Stomach (tissue), 4 donors: Measurements from ENCODE around the gene NT5DC3.

ENCODE experiments used
- CTCF ChIP-seq, 7 experiments: fragments of 450-650 bp in 4 of 7; fragments of 200-600 bp in 3 of 7; sonication (generic) in 3 of 7; IDR thresholded peaks; one replicate each; pipeline ENCODE4 v1.5.1; 2016 to 2019; ENCODE audit warnings: antibody characterized with exemption in 7 of 7, control low read depth in 2 of 7, mild to moderate bottlenecking in 1 of 7
- EP300 ChIP-seq: sonication (generic); formaldehyde crosslinking; IDR thresholded peaks from one replicate; pipeline ENCODE4 v1.6.1; 2017; ENCODE audit warnings: antibody characterized with exemption
- POLR2A ChIP-seq, 4 donors: fragments of 450-650 bp; IDR thresholded peaks; one replicate each; pipeline ENCODE4 v1.6.1; 2016; ENCODE audit warnings: antibody characterized with exemption in 4 of 4, control low read depth in 2 of 4, mild to moderate bottlenecking in 1 of 4, moderate library complexity in 1 of 4
- POLR2AphosphoS5 ChIP-seq, 3 donors: sonication (generic); formaldehyde crosslinking; IDR thresholded peaks; one replicate each; pipeline ENCODE4 v1.6.1; 2016; ENCODE audit warnings: antibody characterized with exemption in 3 of 3

DNA sequence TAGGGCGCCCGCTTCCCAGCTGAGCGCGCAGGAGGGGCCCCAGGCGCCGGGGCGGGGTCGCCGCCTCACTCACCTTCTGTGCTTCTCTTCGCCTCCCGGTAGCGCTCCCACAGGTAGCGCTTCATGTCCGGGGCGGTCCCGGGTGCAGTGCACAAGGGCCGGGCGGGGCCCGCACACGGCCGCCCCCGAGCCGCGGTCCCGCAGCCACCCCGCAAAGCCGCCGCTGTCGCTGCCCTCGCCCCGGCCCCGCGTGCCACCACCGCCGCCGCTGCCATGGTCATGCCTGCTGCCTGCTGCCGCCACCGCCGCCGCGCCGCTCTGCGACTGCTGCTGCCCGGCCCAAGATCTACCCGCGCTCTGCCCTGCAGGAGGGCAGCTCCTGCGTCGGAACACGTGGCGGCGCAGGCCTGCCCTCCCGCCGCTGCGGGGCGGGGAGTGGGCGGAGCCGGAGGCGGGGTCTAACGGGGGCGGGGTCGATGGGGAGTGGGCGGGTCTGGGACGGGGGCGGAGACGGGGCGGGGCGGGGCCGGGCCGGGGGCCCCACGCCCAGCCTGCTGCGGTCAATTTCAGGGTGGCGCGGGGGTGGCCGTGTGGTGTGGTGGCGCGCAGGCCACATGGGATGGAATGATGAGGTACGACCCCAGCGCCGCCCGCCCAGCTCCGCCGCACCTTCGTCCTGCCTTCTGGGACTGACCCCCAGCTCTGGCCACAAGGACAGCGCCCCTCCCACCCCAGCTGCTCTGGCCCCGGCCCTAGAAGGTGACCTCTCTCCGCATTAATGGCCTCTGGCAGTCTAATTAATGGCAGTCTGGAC lies at the start of gene NT5DC3:
- TF ChIP-seq CTCF (IDR thresholded peaks at IDR 0.05) = no peak
- TF ChIP-seq POLR2A (IDR thresholded peaks at IDR 0.05) = no peak
- peak; percentile 92 to 97 (median 96) for TF ChIP-seq POLR2AphosphoS5 (IDR thresholded peaks at IDR 0.05)
- TF ChIP-seq EP300 = no peak
